Vagina (tissue), 2 donors: Measurements from ENCODE around the gene FUT2. TPM values are rescaled to one million over a fixed set of nuclear protein-coding genes. Genes with fewer than 3 reads are reported as not detected.

Source experiments
- DNase-seq, 2 donors: peaks; one replicate each; pipeline ENCODE4 v3.0.0-alpha.2; 2017; ENCODE audit errors: extremely low spot score in 2 of 2
- H3K27ac ChIP-seq: fragments of 200-600 bp; sonication (generic); one replicate; pipeline ENCODE4 v1.5.1; 2019
- H3K27me3 ChIP-seq: fragments of 200-600 bp; sonication (generic); one replicate; pipeline ENCODE4 v1.5.1; 2019
- H3K36me3 ChIP-seq, 2 donors: fragments of 200-600 bp; sonication (generic); one replicate each; pipeline ENCODE4 v1.5.1; 2017 to 2019
- H3K4me1 ChIP-seq: fragments of 200-600 bp; sonication (generic); one replicate; pipeline ENCODE4 v1.5.1; 2019
- H3K4me3 ChIP-seq, 2 donors: fragments of 200-600 bp; sonication (generic); 1 replicate in 1 of 2; 2 replicates in 1 of 2; pipeline ENCODE4 v1.5.1; 2016 to 2019
- H3K9me3 ChIP-seq: fragments of 200-600 bp; sonication (generic); one replicate; pipeline ENCODE4 v1.5.1; 2019
- CTCF ChIP-seq, 3 experiments: fragments of 450-650 bp in 2 of 3; fragments of 200-600 bp in 1 of 3; sonication (generic) in 1 of 3; IDR thresholded peaks; one replicate each; pipeline ENCODE4 v1.5.1; 2017 to 2019; ENCODE audit warnings: antibody characterized with exemption in 3 of 3, mild to moderate bottlenecking in 2 of 3, moderate library complexity in 2 of 3
- POLR2A ChIP-seq, 2 donors: fragments of 450-650 bp; IDR thresholded peaks; one replicate each; pipeline ENCODE4 v1.6.1; 2017; ENCODE audit warnings: antibody characterized with exemption in 2 of 2, mild to moderate bottlenecking in 2 of 2, moderate library complexity in 2 of 2
- POLR2AphosphoS5 ChIP-seq, 2 donors: sonication (generic); formaldehyde crosslinking; IDR thresholded peaks; one replicate each; pipeline ENCODE4 v1.9.0; 2017; ENCODE audit warnings: antibody characterized with exemption in 2 of 2, mild to moderate bottlenecking in 2 of 2, low read depth in 1 of 2; ENCODE audit not compliant: insufficient read depth in 1 of 2
- intact Hi-C: fragments of 100-400 bp; cut with DNase I; formaldehyde crosslinking; loops from one replicate; pipeline ENCODE4 v1.15.1; 2023
- total RNA-seq: library from RNA; depleted of rRNA; stranded (reverse); fragments of >200 nt; gene quantifications from one replicate; pipeline ENCODE4 v1.2.3, GENCODE V29; 2016

Gene FUT2
- total RNA-seq, 1 donor from 2014 or later = 6.1 TPM

- peaks cover 16% of the 10 kb centered on the region for H3K4me1 ChIP-seq
- intact Hi-C loops = loop anchor here (10.0 kb wide), 1 partner anchor 60 kb away; the partner anchor contains the start of gene NTN5
- TF ChIP-seq POLR2AphosphoS5 (IDR thresholded peaks at IDR 0.05; ENCODE audit: insufficient read depth in 1 of 2, low read depth in 1 of 2) = no peak
- no peak for TF ChIP-seq CTCF (IDR thresholded peaks at IDR 0.05)
- no peak for TF ChIP-seq POLR2A (IDR thresholded peaks at IDR 0.05)
- no peaks in the 10 kb centered on the region for H3K27me3 ChIP-seq
- no peak overlapping the region for H3K27ac ChIP-seq
- H3K36me3 ChIP-seq = no peaks in the 10 kb centered on the region
- H3K4me3 ChIP-seq = peak overlapping the region in 1 of 2 donors; percentile 33
- no peaks in the 10 kb centered on the region for H3K9me3 ChIP-seq
- no peak for DNase-seq
Observed at GRCh38 chr19:48735031-48735615, 39.4 kb downstream of the FUT2 start.

GRCh38 chr19:48737360-48737998, 41.7 kb downstream of the FUT2 start:
- intact Hi-C loops = loop anchor here (10.0 kb wide), 1 partner anchor 63 kb away; the partner anchor contains the start of gene NTN5
- H3K27me3 ChIP-seq = no peaks in the 10 kb centered on the region

GRCh38 chr19:48738557-48739403, 43.0 kb downstream of the FUT2 start:
- intact Hi-C loops = loop anchor here (10.0 kb wide), 1 partner anchor 64 kb away; the partner anchor contains the start of gene NTN5
- Histone ChIP-seq H3K9me3 (no peaks in the 10 kb centered on the region), H3K27me3 (no peaks in the 10 kb centered on the region), H3K4me3 (peak overlapping the region; percentile 57 to 65), H3K4me1 (peaks cover 26% of the 10 kb centered on the region), H3K36me3 (no peaks in the 10 kb centered on the region), H3K27ac (peak overlapping the region; percentile 88)
- no peak for DNase-seq
- no peak for TF ChIP-seq CTCF (IDR thresholded peaks at IDR 0.05)
- TF ChIP-seq POLR2A (IDR thresholded peaks at IDR 0.05) = peak in 1 of 2 donors; percentile 32
- peak in 1 of 2 donors; percentile 10 for TF ChIP-seq POLR2AphosphoS5 (IDR thresholded peaks at IDR 0.05; ENCODE audit: insufficient read depth in 1 of 2, low read depth in 1 of 2)

More at GRCh38 chr19:48737360-48737998, 41.7 kb downstream of the FUT2 start:
- H3K9me3 ChIP-seq = no peaks in the 10 kb centered on the region
- H3K36me3 ChIP-seq = no peaks in the 10 kb centered on the region
- H3K4me3 ChIP-seq = no peak overlapping the region
- DNase-seq = no peak
- TF ChIP-seq POLR2AphosphoS5 (IDR thresholded peaks at IDR 0.05; ENCODE audit: insufficient read depth in 1 of 2, low read depth in 1 of 2) (no peak), POLR2A (IDR thresholded peaks at IDR 0.05) (no peak), CTCF (IDR thresholded peaks at IDR 0.05) (no peak)
- no peak overlapping the region for H3K27ac ChIP-seq
- peaks cover 26% of the 10 kb centered on the region for H3K4me1 ChIP-seq

- H3K27ac ChIP-seq = peak overlapping the region; percentile 88
- no peak for TF ChIP-seq CTCF (IDR thresholded peaks at IDR 0.05)
- no peak for TF ChIP-seq POLR2A (IDR thresholded peaks at IDR 0.05)
- TF ChIP-seq POLR2AphosphoS5 (IDR thresholded peaks at IDR 0.05; ENCODE audit: insufficient read depth in 1 of 2, low read depth in 1 of 2) = no peak
- H3K4me3 ChIP-seq = peak overlapping the region; percentile 57 to 65
- intact Hi-C loops = loop anchor here (10.0 kb wide), 1 partner anchor 65 kb away; the partner anchor contains the start of gene NTN5
- peaks cover 26% of the 10 kb centered on the region for H3K4me1 ChIP-seq
- H3K27me3 ChIP-seq = no peaks in the 10 kb centered on the region
- H3K9me3 ChIP-seq = no peaks in the 10 kb centered on the region
- DNase-seq = no peak
- H3K36me3 ChIP-seq = no peaks in the 10 kb centered on the region
Observed at GRCh38 chr19:48739404-48740163, 43.8 kb downstream of the FUT2 start.
